H1 (cell line): ENCODE data around the gene POLN. TPM values are rescaled to one million over a fixed set of nuclear protein-coding genes. Genes with fewer than 3 reads are reported as not detected.

Source experiments
- CTCF ChIA-PET: fragments of 300-600 bp; sonication (Branson Sonifier 250); formaldehyde crosslinking; loops from one replicate; lab custom pipeline; 2021; ENCODE audit not compliant: partially characterized antibody; lab: Charles Lee
- POLR2A ChIA-PET: fragments of 300-600 bp; sonication (Branson Sonifier 250); formaldehyde crosslinking; loops from one replicate; lab custom pipeline; 2021; ENCODE audit warnings: inconsistent platforms; ENCODE audit not compliant: partially characterized antibody; lab: Charles Lee
- DNase-seq, 2 experiments: peaks; one replicate each; pipeline versions ENCODE4 v3.0.0 to v3.0.0-alpha.2; 2010 to 2022; ENCODE audit warnings: low spot score in 2 of 2, low read depth in 1 of 2, mixed read lengths in 1 of 2
- FAIRE-seq: peaks from 2 replicates; lab custom pipeline; 2011; peaks lifted over from hg19 to GRCh38; lab: Jason Lieb, UNC
- H2AFZ ChIP-seq: 2 replicates; pipeline ENCODE4 v1.8.1; 2012; ENCODE audit warnings: low read length, inconsistent platforms
- H2AK5ac ChIP-seq: 2 replicates; pipeline ENCODE4 v1.6.1; 2013; ENCODE audit warnings: low read depth, low read length
- H2BK120ac ChIP-seq: replicated peaks from 2 replicates; pipeline ENCODE3; 2013; ENCODE audit warnings: low read depth, low read length, inconsistent platforms
- H2BK12ac ChIP-seq: 2 replicates; pipeline ENCODE4 v1.6.1; 2013; ENCODE audit warnings: low read depth, low read length
- H2BK15ac ChIP-seq: 2 replicates; pipeline ENCODE4 v1.6.1; 2013; ENCODE audit warnings: low read length
- H2BK20ac ChIP-seq: 2 replicates; pipeline ENCODE4 v1.6.1; 2013; ENCODE audit warnings: low read length
- H2BK5ac ChIP-seq: 2 replicates; pipeline ENCODE4 v1.6.1; 2013; ENCODE audit warnings: low read depth, low read length
- H3K14ac ChIP-seq: 2 replicates; pipeline ENCODE4 v1.6.1; 2013; ENCODE audit warnings: inconsistent platforms; ENCODE audit not compliant: insufficient read length
- H3K18ac ChIP-seq: 2 replicates; pipeline ENCODE4 v1.6.1; 2013; ENCODE audit warnings: low read length; ENCODE audit errors: extremely low read depth
- H3K23ac ChIP-seq: 2 replicates; pipeline ENCODE4 v1.6.1; 2013; ENCODE audit warnings: inconsistent platforms; ENCODE audit not compliant: insufficient read length
- H3K23me2 ChIP-seq: 2 replicates; pipeline ENCODE4 v1.6.1; 2013; ENCODE audit warnings: low read depth, low read length
- H3K27ac ChIP-seq: 2 replicates; pipeline ENCODE4 v1.6.1; 2011; ENCODE audit warnings: low read depth, low read length, inconsistent platforms
- H3K27me3 ChIP-seq, 4 experiments: replicated peaks in 1 of 4; 1 replicate in 1 of 4; 2 replicates in 3 of 4; pipeline versions ENCODE4 v1.6.1 to v1.8.1; 2011 to 2013; ENCODE audit warnings: low read length in 3 of 4, mild to moderate bottlenecking in 3 of 4, inconsistent platforms in 2 of 4, mixed read lengths in 2 of 4, moderate library complexity in 1 of 4; ENCODE audit not compliant: control insufficient read depth in 3 of 4, insufficient read depth in 3 of 4; ENCODE audit errors: extremely low read depth in 1 of 4
- H3K36me3 ChIP-seq, 4 experiments: 2 replicates each; pipeline versions ENCODE4 v1.6.1 to v1.8.1; 2011 to 2013; ENCODE audit warnings: mild to moderate bottlenecking in 4 of 4, low read length in 3 of 4, moderate library complexity in 2 of 4, control low read depth in 1 of 4, inconsistent platforms in 1 of 4; ENCODE audit not compliant: insufficient read depth in 4 of 4, control insufficient read depth in 2 of 4
- H3K4ac ChIP-seq: replicated peaks from 2 replicates; pipeline ENCODE3; 2013; ENCODE audit warnings: low read length, low read depth, mixed read lengths, inconsistent platforms; ENCODE audit not compliant: insufficient read length
- H3K4me1 ChIP-seq, 4 experiments: replicated peaks in 1 of 4; 1 replicate in 1 of 4; 2 replicates in 3 of 4; pipeline versions ENCODE4 v1.6.1 to v1.8.1; 2011 to 2013; ENCODE audit warnings: low read length in 3 of 4, inconsistent platforms in 2 of 4, mixed read lengths in 1 of 4; ENCODE audit not compliant: insufficient read depth in 4 of 4, control insufficient read depth in 3 of 4
- H3K4me2 ChIP-seq, 2 experiments: 2 replicates each; pipeline versions ENCODE4 v1.6.1 to v1.8.1; 2011 to 2013; ENCODE audit warnings: low read depth in 2 of 2, low read length in 2 of 2, control low read depth in 1 of 2, inconsistent platforms in 1 of 2, mild to moderate bottlenecking in 1 of 2; ENCODE audit not compliant: insufficient read depth in 1 of 2
- H3K4me3 ChIP-seq, 4 experiments: fragments of 200-600, 300-600 bp in 1 of 4; sonication (generic), shearing (Covaris generic), sonication (Bioruptor Twin) in 1 of 4; 2 replicates each; pipeline versions ENCODE4 v1.5.1 to v1.8.1; 2011 to 2016; ENCODE audit warnings: low read length in 4 of 4, low read depth in 3 of 4, control low read depth in 2 of 4, inconsistent platforms in 2 of 4, mild to moderate bottlenecking in 2 of 4, mixed read lengths in 1 of 4, moderate library complexity in 1 of 4; ENCODE audit not compliant: insufficient read depth in 2 of 4; ENCODE audit errors: extremely low read depth in 1 of 4
- H3K56ac ChIP-seq: replicated peaks from 2 replicates; pipeline ENCODE3; 2013; ENCODE audit warnings: low read depth, mild to moderate bottlenecking, mixed read lengths, low read length, inconsistent platforms; ENCODE audit not compliant: insufficient read length
- H3K79me1 ChIP-seq: 2 replicates; pipeline ENCODE4 v1.6.1; 2013; ENCODE audit warnings: low read depth, low read length, control low read depth
- H3K79me2 ChIP-seq, 2 experiments: 2 replicates each; pipeline versions ENCODE4 v1.6.1 to v1.8.1; 2012 to 2013; ENCODE audit warnings: low read length in 2 of 2, mild to moderate bottlenecking in 2 of 2, inconsistent platforms in 1 of 2; ENCODE audit not compliant: insufficient read depth in 2 of 2, control insufficient read depth in 1 of 2
- H3K9ac ChIP-seq, 4 experiments: replicated peaks in 1 of 4; 1 replicate in 1 of 4; 2 replicates in 3 of 4; pipeline versions ENCODE4 v1.6.1 to v1.8.1; 2011 to 2013; ENCODE audit warnings: low read depth in 3 of 4, low read length in 3 of 4, control low read depth in 2 of 4, mild to moderate bottlenecking in 2 of 4, moderate library complexity in 2 of 4, inconsistent platforms in 1 of 4; ENCODE audit errors: extremely low read depth in 1 of 4
- H3K9me3 ChIP-seq, 2 experiments: 2 replicates each; pipeline versions ENCODE4 v1.6.1 to v1.8.1; 2012 to 2013; ENCODE audit warnings: mild to moderate bottlenecking in 2 of 2, moderate library complexity in 2 of 2, control low read depth in 1 of 2, inconsistent platforms in 1 of 2, low read depth in 1 of 2, low read length in 1 of 2, mixed read lengths in 1 of 2; ENCODE audit not compliant: insufficient read depth in 2 of 2
- H4K20me1 ChIP-seq, 2 experiments: replicated peaks in 1 of 2; 2 replicates each; pipeline versions ENCODE3 to v1.8.1; 2011 to 2013; ENCODE audit warnings: inconsistent platforms in 2 of 2, low read length in 2 of 2, mild to moderate bottlenecking in 1 of 2; ENCODE audit not compliant: insufficient read depth in 2 of 2, control insufficient read depth in 1 of 2
- H4K5ac ChIP-seq: 2 replicates; pipeline ENCODE4 v1.6.1; 2013; ENCODE audit warnings: low read length, low read depth, mixed read lengths, inconsistent platforms; ENCODE audit not compliant: insufficient read length
- H4K8ac ChIP-seq: 2 replicates; pipeline ENCODE4 v1.8.0; 2013; ENCODE audit warnings: mild to moderate bottlenecking, moderate library complexity, low read length, inconsistent platforms; ENCODE audit not compliant: insufficient read depth; ENCODE audit errors: extremely low read depth
- H4K91ac ChIP-seq: replicated peaks from 2 replicates; pipeline ENCODE3; 2013; ENCODE audit warnings: low read length, mixed read lengths, inconsistent platforms; ENCODE audit not compliant: insufficient read length
- BCL11A ChIP-seq, 2 experiments: IDR thresholded peaks; one replicate each; pipeline ENCODE4 v1.6.1; 2011; ENCODE audit warnings: low read depth in 2 of 2, low read length in 2 of 2, mild to moderate bottlenecking in 2 of 2
- SIRT6 ChIP-seq: IDR thresholded peaks from one replicate; pipeline ENCODE4 v1.7.1; 2012; ENCODE audit warnings: low read length, inconsistent platforms
- WGBS, 2 experiments: shearing (Covaris generic) in 1 of 2; methylation state at CpG; one replicate each; pipeline versions ENCODE4 v1.1.6 to v1.1.7; 2013 to 2015; ENCODE audit warnings: low lambda C conversion rate in 2 of 2, mixed read lengths in 2 of 2, inconsistent platforms in 1 of 2, low coverage in 1 of 2, missing lambda C conversion rate in 1 of 2; ENCODE audit not compliant: insufficient replicate concordance in 2 of 2, insufficient coverage in 1 of 2, insufficient read length in 1 of 2; ENCODE audit errors: extremely low coverage in 1 of 2, missing lambda C conversion rate in 1 of 2; 5-methylcytosine and 5-hydroxymethylcytosine counted together
- polyA plus RNA-seq, 7 experiments: library from polyadenylated mRNA; depleted of rRNA in 3 of 7; stranded (reverse) in 5 of 7; unstranded in 2 of 7; fragments of >200 nt in 5 of 7; fragments of 200-250 nt in 2 of 7; gene quantifications; 1 replicate in 5 of 7; 2 replicates in 1 of 7; 4 replicates in 1 of 7; pipeline versions ENCODE4 v1.2.1 to v1.2.3, GENCODE V29; 2011 to 2013; ENCODE audit warnings: missing spikeins in 2 of 7, mixed read lengths in 2 of 7
- total RNA-seq: library from RNA; stranded (reverse); fragmentation: NEBNext Ultra II Directional; extraction: Animal tissue kit (Norgen Biotek cat#: 25700); gene quantifications from 2 replicates; pipeline ENCODE4 v1.2.1, GENCODE V29; 2021

POLN gene
- total and polyA plus RNA-seq, 2 of the 8 experiments (the other 6 are each of a cell fraction or from before 2014, with no cell fraction given), result 0.98 to 1.5 TPM

GRCh38 chr4:2273657-2274319 is 31.9 kb upstream of the POLN start:
- Histone ChIP-seq H3K27me3 (no peaks in the 10 kb centered on the region), H2BK15ac (no peak overlapping the region), H3K4me3 (no peak overlapping the region), H3K27ac (no peak overlapping the region), H3K56ac (no peak overlapping the region), H3K23me2 (no peaks in the 10 kb centered on the region), H3K4me1 (peaks cover 0 to 6% (median 6%) of the 10 kb centered on the region in 4 experiments; a peak in 5 of 7 replicates), H2BK5ac (no peak overlapping the region; the same call in 1 of the 2 replicates), H2AK5ac (no peak overlapping the region), H3K4ac (no peak overlapping the region), H2BK20ac (no peak overlapping the region), H3K14ac (no peak overlapping the region), H4K91ac (no peak overlapping the region), H2AFZ (no peak overlapping the region), H4K8ac (peak overlapping the region; percentile 3; the same call in 1 of the 2 replicates), H3K9me3 (no peaks in the 10 kb centered on the region), H3K36me3 (no peaks in the 10 kb centered on the region), H3K79me1 (no peaks in the 10 kb centered on the region), H4K20me1 (peaks cover 0 to 1% of the 10 kb centered on the region in 2 experiments), H2BK120ac (no peak overlapping the region), H3K4me2 (no peak overlapping the region), H4K5ac (no peak overlapping the region), H3K23ac (no peak overlapping the region), H3K18ac (no peak overlapping the region), H3K79me2 (no peaks in the 10 kb centered on the region), H3K9ac (no peak overlapping the region), H2BK12ac (no peak overlapping the region)
- TF ChIP-seq SIRT6, result no peak
- TF ChIP-seq BCL11A (IDR thresholded peaks at IDR 0.05; ENCODE audit: low read depth in 2 of 2, low read length in 2 of 2), result no peak
- 92% methylated on average over 11 of the region's 24 CpGs; no CpG with 5 or more reads in 1 of the 2 experiments for WGBS, 2 experiments
- POLR2A ChIA-PET, result no interaction called here
- DNase-seq (no peak), FAIRE-seq (no peak)
- CTCF ChIA-PET, result interaction anchor here (1.1 kb wide), 1 partner anchor 80 kb away, joined by 3 read pairs; no protein-coding TSS in a partner anchor
